GM12891 (cell line): ENCODE measurements around the gene ADSL.

Experiments
- PAX5 ChIP-seq: IDR thresholded peaks from 2 replicates; pipeline ENCODE4 v1.6.1; 2011; ENCODE audit warnings: low read length, moderate library complexity, mild to moderate bottlenecking; ENCODE audit not compliant: insufficient read depth, severe bottlenecking
- POLR2A ChIP-seq: IDR thresholded peaks from 2 replicates; pipeline ENCODE4 v1.6.1; 2011; ENCODE audit warnings: low read depth, low read length, control low read depth
- POLR2AphosphoS5 ChIP-seq: IDR thresholded peaks from 2 replicates; pipeline ENCODE4 v1.6.1; 2011; ENCODE audit warnings: low read depth, low read length, control low read depth
- POU2F2 ChIP-seq: IDR thresholded peaks from 2 replicates; pipeline ENCODE4 v1.6.1; 2011; ENCODE audit warnings: low read depth, mild to moderate bottlenecking, control low read depth, low read length, moderate library complexity
- SPI1 ChIP-seq: IDR thresholded peaks from 2 replicates; pipeline ENCODE4 v1.6.1; 2011; ENCODE audit warnings: low read depth, low read length, control low read depth
- TAF1 ChIP-seq: IDR thresholded peaks from 2 replicates; pipeline ENCODE4 v1.6.1; 2011; ENCODE audit warnings: low read depth, low read length, control low read depth

DNA sequence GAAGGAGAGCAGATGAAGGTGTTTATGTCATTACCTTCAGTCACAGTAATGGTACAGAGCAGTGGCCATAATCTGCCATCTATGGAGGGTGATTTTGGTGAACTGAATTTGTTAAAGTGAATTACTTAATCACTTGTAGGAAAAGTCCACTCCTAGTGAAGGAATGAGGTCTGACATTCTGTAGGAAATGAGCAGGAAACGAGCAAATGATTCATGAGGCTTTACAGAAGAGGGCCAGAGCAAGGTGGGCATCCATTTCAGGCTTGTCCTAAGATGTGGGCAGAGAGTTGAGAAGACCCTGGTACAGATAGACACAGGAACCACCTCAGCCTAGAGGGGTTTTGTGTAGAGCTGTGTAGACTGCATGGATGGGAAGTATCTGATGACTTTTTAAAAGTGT lies 18.1 kb downstream of the ADSL start:
- TF ChIP-seq TAF1, result no peak
- no peak for TF ChIP-seq SPI1
- TF ChIP-seq PAX5, result no peak
- TF ChIP-seq POLR2AphosphoS5, result no peak
- no peak for TF ChIP-seq POLR2A
- TF ChIP-seq POU2F2, result no peak
